Skeletal muscle satellite cell (primary cell): ENCODE results near the gene FOXN3.

Source experiments
- H3K27me3 ChIP-seq: 2 replicates; pipeline ENCODE4 v1.7.0; 2013; ENCODE audit warnings: low read length; ENCODE audit not compliant: control insufficient read depth, insufficient read depth
- H3K36me3 ChIP-seq: 2 replicates; pipeline ENCODE4 v1.7.0; 2013; ENCODE audit warnings: mild to moderate bottlenecking, control low read depth, low read length; ENCODE audit not compliant: insufficient read depth
- H3K4me1 ChIP-seq: 2 replicates; pipeline ENCODE4 v1.7.0; 2013; ENCODE audit warnings: low read length; ENCODE audit not compliant: control insufficient read depth, insufficient read depth
- H3K4me2 ChIP-seq: 2 replicates; pipeline ENCODE4 v1.7.0; 2013; ENCODE audit warnings: mild to moderate bottlenecking, low read length
- H3K4me3 ChIP-seq: 2 replicates; pipeline ENCODE4 v1.7.0; 2013; ENCODE audit warnings: low read length
- H3K9ac ChIP-seq: 2 replicates; pipeline ENCODE4 v1.7.0; 2013; ENCODE audit warnings: mild to moderate bottlenecking, low read depth, low read length, moderate library complexity
- H3K9me3 ChIP-seq: replicated peaks from 2 replicates; pipeline ENCODE4 v1.7.0; 2013; ENCODE audit warnings: mild to moderate bottlenecking, control low read depth, low read length

FOXN3 gene

GRCh38 chr14:89248411-89249064 is 168.5 kb downstream of the FOXN3 start:
- no peaks in the 10 kb centered on the region for H3K27me3 ChIP-seq
- H3K4me2 ChIP-seq = no peak overlapping the region
- no peak overlapping the region for H3K9ac ChIP-seq
- H3K4me3 ChIP-seq = no peak overlapping the region
- no peaks in the 10 kb centered on the region for H3K9me3 ChIP-seq
- peaks cover 9% of the 10 kb centered on the region for H3K4me1 ChIP-seq
- H3K36me3 ChIP-seq = peaks cover 6% of the 10 kb centered on the region

- H3K4me3 ChIP-seq = no peak overlapping the region
- no peaks in the 10 kb centered on the region for H3K9me3 ChIP-seq
- peaks cover 6% of the 10 kb centered on the region for H3K36me3 ChIP-seq
- H3K27me3 ChIP-seq = no peaks in the 10 kb centered on the region
- no peak overlapping the region for H3K9ac ChIP-seq
- peaks cover 9% of the 10 kb centered on the region for H3K4me1 ChIP-seq
- no peak overlapping the region for H3K4me2 ChIP-seq
Measured at GRCh38 chr14:89247457-89248122, 169.4 kb downstream of the FOXN3 start.

GRCh38 chr14:89246290-89246689 is 170.7 kb downstream of the FOXN3 start:
- Histone ChIP-seq H3K9ac (no peak overlapping the region), H3K4me2 (no peak overlapping the region)

GRCh38 chr14:89245802-89246201 is 171.2 kb downstream of the FOXN3 start:
- Histone ChIP-seq H3K36me3 (peaks cover 6% of the 10 kb centered on the region), H3K4me3 (no peak overlapping the region), H3K27me3 (no peaks in the 10 kb centered on the region), H3K4me1 (peaks cover 9% of the 10 kb centered on the region), H3K4me2 (no peak overlapping the region), H3K9me3 (no peaks in the 10 kb centered on the region), H3K9ac (no peak overlapping the region)

More at GRCh38 chr14:89246290-89246689, 170.7 kb downstream of the FOXN3 start:
- Histone ChIP-seq H3K4me3 (no peak overlapping the region), H3K36me3 (peaks cover 6% of the 10 kb centered on the region), H3K27me3 (no peaks in the 10 kb centered on the region), H3K9me3 (no peaks in the 10 kb centered on the region), H3K4me1 (peaks cover 9% of the 10 kb centered on the region)

- Histone ChIP-seq H3K27me3 (no peaks in the 10 kb centered on the region), H3K9me3 (no peaks in the 10 kb centered on the region), H3K4me1 (peaks cover 14% of the 10 kb centered on the region), H3K4me2 (no peak overlapping the region), H3K36me3 (peaks cover 6% of the 10 kb centered on the region), H3K4me3 (no peak overlapping the region), H3K9ac (no peak overlapping the region)
Measured at GRCh38 chr14:89244720-89245119, 172.3 kb downstream of the FOXN3 start.

GRCh38 chr14:89243741-89244140 is 173.3 kb downstream of the FOXN3 start:
- H3K4me1 ChIP-seq = peaks cover 5% of the 10 kb centered on the region
- no peak overlapping the region for H3K4me2 ChIP-seq
- H3K27me3 ChIP-seq = no peaks in the 10 kb centered on the region
- no peaks in the 10 kb centered on the region for H3K36me3 ChIP-seq
- H3K4me3 ChIP-seq = no peak overlapping the region
- no peak overlapping the region for H3K9ac ChIP-seq
- H3K9me3 ChIP-seq = no peaks in the 10 kb centered on the region

GRCh38 chr14:89243286-89243685 is 173.7 kb downstream of the FOXN3 start:
- Histone ChIP-seq H3K4me1 (peaks cover 5% of the 10 kb centered on the region), H3K4me2 (no peak overlapping the region), H3K9ac (no peak overlapping the region), H3K9me3 (no peaks in the 10 kb centered on the region), H3K27me3 (no peaks in the 10 kb centered on the region), H3K4me3 (no peak overlapping the region), H3K36me3 (no peaks in the 10 kb centered on the region)

- Histone ChIP-seq H3K36me3 (no peaks in the 10 kb centered on the region), H3K4me1 (peaks cover 5% of the 10 kb centered on the region), H3K9me3 (no peaks in the 10 kb centered on the region), H3K4me2 (no peak overlapping the region), H3K9ac (no peak overlapping the region), H3K27me3 (no peaks in the 10 kb centered on the region), H3K4me3 (no peak overlapping the region)
Measured at GRCh38 chr14:89242652-89243279, 174.3 kb downstream of the FOXN3 start.

- no peaks in the 10 kb centered on the region for H3K27me3 ChIP-seq
- no peaks in the 10 kb centered on the region for H3K36me3 ChIP-seq
- no peaks in the 10 kb centered on the region for H3K9me3 ChIP-seq
- peaks cover 5% of the 10 kb centered on the region for H3K4me1 ChIP-seq
- no peak overlapping the region for H3K4me2 ChIP-seq
- no peak overlapping the region for H3K4me3 ChIP-seq
- H3K9ac ChIP-seq = no peak overlapping the region
Measured at GRCh38 chr14:89241934-89242651, 174.9 kb downstream of the FOXN3 start.

GRCh38 chr14:89241257-89241656 is 175.8 kb downstream of the FOXN3 start:
- no peak overlapping the region for H3K4me2 ChIP-seq
- H3K9ac ChIP-seq = no peak overlapping the region
- H3K27me3 ChIP-seq = no peaks in the 10 kb centered on the region
- no peak overlapping the region for H3K4me3 ChIP-seq
- peaks cover 5% of the 10 kb centered on the region for H3K4me1 ChIP-seq
- no peaks in the 10 kb centered on the region for H3K36me3 ChIP-seq
- H3K9me3 ChIP-seq = no peaks in the 10 kb centered on the region

GRCh38 chr14:89240414-89240813 is 176.6 kb downstream of the FOXN3 start:
- Histone ChIP-seq H3K4me3 (no peak overlapping the region), H3K4me1 (peaks cover 5% of the 10 kb centered on the region), H3K9ac (no peak overlapping the region), H3K36me3 (no peaks in the 10 kb centered on the region), H3K9me3 (no peaks in the 10 kb centered on the region), H3K27me3 (no peaks in the 10 kb centered on the region), H3K4me2 (no peak overlapping the region)
